ENCODE measurements around the gene METTL1.

GRCh38 chr12:57718641-57719528 is 53.0 kb downstream of the METTL1 start:
- TF ChIP-seq POLR2AphosphoS5 (IDR thresholded peaks at IDR 0.05; ENCODE audit: low read depth, low read length), result no peak
- TF ChIP-seq POLR2A (IDR thresholded peaks at IDR 0.05; ENCODE audit: low read depth, low read length), result no peak
- TF ChIP-seq TAF1 (IDR thresholded peaks at IDR 0.05; ENCODE audit: low read depth, low read length), result no peak
- TF ChIP-seq POU2F2 (IDR thresholded peaks at IDR 0.05; ENCODE audit: low read depth, low read length), result no peak
- no peak for TF ChIP-seq SPI1 (IDR thresholded peaks at IDR 0.05; ENCODE audit: low read depth, low read length)
